ENCODE results near the gene RPS5. TPM values are rescaled to one million over a fixed set of nuclear protein-coding genes. Genes with fewer than 3 reads are reported as not detected.

The RPS5 gene
- total and polyA plus RNA-seq, 9 of the 15 experiments (the other 6 are each of a cell fraction or from before 2014, with no cell fraction given), result 1,228 to 3,570 (median 2,484) TPM

DNA sequence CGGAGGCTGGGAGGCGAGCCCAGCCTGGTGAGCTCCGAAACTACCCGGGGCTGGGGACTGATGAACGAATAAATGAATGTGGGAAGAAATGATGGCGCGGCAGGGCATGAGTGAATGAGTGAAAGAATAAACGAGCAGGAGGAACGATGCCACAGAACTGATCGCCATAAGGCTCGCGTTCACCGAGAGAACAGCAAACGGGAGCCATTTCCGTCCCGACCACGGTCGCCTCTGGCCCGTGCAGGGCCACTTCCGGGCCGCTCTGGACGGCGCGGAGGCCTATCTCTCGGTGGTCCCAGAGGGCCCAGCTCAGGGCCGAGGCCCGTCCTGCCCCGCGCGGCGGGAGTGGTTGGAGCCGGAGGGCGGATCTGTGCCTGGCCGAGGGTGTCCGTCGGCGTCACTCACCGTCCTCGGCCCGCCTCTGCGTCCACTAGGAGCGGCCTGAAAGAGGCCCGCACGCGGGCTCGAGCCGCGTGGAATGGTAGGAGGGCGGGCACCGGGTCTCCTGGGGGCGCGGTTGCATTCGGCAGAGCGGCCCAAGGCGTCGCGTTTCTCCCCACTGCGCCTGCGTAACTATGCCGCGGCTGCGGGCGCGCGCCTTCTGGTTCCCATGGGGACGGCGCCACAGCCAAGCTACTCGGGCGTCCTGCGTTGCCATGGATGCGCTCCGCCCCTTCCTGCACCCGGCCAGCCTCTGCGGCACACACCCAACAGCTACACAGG lies 24.6 kb upstream of the RPS5 start, which contains the start of gene ZNF497 (continued):
- TF ChIP-seq ZNF76 (CRISPR knock-in tag; IDR thresholded peaks at IDR 0.05; ENCODE audit: borderline replicate concordance) (no peak; the same call in 1 of the 2 replicates), POLR2B (IDR thresholded peaks at IDR 0.05; ENCODE audit: low read depth, partially characterized antibody) (peak; percentile 91), FOXK1 (CRISPR knock-in tag; IDR thresholded peaks at IDR 0.05; ENCODE audit: borderline replicate concordance) (no peak), BCL6 (CRISPR knock-in tag; IDR thresholded peaks at IDR 0.05) (no peak), ZNF124 (CRISPR knock-in tag; IDR thresholded peaks at IDR 0.05) (no peak), ESRRB (CRISPR knock-in tag; IDR thresholded peaks at IDR 0.05; ENCODE audit: borderline replicate concordance) (no peak), EP400 (IDR thresholded peaks at IDR 0.05) (peak; percentile 96), SUPT5H (IDR thresholded peaks at IDR 0.05) (peak; percentile 94), NELFE (IDR thresholded peaks at IDR 0.05; ENCODE audit: insufficient read depth, insufficient read length) (no peak), PTRF (tag; IDR thresholded peaks at IDR 0.05) (no peak), ZKSCAN3 (CRISPR knock-in tag; IDR thresholded peaks at IDR 0.05) (no peak), ZNF785 (CRISPR knock-in tag; IDR thresholded peaks at IDR 0.05) (no peak), ZNF184 (CRISPR knock-in tag; IDR thresholded peaks at IDR 0.05) (no peak), KAT8 (IDR thresholded peaks at IDR 0.05; ENCODE audit: low read depth) (peak; percentile 28; the same call in 1 of the 2 replicates)
- TF ChIP-seq, protein P1, sequence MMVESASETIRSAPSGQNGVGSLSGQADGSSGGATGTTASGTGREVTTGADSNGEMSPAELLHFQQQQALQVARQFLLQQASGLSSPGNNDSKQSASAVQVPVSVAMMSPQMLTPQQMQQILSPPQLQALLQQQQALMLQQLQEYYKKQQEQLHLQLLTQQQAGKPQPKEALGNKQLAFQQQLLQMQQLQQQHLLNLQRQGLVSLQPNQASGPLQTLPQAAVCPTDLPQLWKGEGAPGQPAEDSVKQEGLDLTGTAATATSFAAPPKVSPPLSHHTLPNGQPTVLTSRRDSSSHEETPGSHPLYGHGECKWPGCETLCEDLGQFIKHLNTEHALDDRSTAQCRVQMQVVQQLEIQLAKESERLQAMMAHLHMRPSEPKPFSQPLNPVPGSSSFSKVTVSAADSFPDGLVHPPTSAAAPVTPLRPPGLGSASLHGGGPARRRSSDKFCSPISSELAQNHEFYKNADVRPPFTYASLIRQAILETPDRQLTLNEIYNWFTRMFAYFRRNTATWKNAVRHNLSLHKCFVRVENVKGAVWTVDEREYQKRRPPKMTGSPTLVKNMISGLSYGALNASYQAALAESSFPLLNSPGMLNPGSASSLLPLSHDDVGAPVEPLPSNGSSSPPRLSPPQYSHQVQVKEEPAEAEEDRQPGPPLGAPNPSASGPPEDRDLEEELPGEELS (CRISPR knock-in tag; IDR thresholded peaks at IDR 0.05; ENCODE audit: borderline replicate concordance), result peak; percentile 32; the same call in 1 of the 2 replicates
- TF ChIP-seq, protein P2, sequence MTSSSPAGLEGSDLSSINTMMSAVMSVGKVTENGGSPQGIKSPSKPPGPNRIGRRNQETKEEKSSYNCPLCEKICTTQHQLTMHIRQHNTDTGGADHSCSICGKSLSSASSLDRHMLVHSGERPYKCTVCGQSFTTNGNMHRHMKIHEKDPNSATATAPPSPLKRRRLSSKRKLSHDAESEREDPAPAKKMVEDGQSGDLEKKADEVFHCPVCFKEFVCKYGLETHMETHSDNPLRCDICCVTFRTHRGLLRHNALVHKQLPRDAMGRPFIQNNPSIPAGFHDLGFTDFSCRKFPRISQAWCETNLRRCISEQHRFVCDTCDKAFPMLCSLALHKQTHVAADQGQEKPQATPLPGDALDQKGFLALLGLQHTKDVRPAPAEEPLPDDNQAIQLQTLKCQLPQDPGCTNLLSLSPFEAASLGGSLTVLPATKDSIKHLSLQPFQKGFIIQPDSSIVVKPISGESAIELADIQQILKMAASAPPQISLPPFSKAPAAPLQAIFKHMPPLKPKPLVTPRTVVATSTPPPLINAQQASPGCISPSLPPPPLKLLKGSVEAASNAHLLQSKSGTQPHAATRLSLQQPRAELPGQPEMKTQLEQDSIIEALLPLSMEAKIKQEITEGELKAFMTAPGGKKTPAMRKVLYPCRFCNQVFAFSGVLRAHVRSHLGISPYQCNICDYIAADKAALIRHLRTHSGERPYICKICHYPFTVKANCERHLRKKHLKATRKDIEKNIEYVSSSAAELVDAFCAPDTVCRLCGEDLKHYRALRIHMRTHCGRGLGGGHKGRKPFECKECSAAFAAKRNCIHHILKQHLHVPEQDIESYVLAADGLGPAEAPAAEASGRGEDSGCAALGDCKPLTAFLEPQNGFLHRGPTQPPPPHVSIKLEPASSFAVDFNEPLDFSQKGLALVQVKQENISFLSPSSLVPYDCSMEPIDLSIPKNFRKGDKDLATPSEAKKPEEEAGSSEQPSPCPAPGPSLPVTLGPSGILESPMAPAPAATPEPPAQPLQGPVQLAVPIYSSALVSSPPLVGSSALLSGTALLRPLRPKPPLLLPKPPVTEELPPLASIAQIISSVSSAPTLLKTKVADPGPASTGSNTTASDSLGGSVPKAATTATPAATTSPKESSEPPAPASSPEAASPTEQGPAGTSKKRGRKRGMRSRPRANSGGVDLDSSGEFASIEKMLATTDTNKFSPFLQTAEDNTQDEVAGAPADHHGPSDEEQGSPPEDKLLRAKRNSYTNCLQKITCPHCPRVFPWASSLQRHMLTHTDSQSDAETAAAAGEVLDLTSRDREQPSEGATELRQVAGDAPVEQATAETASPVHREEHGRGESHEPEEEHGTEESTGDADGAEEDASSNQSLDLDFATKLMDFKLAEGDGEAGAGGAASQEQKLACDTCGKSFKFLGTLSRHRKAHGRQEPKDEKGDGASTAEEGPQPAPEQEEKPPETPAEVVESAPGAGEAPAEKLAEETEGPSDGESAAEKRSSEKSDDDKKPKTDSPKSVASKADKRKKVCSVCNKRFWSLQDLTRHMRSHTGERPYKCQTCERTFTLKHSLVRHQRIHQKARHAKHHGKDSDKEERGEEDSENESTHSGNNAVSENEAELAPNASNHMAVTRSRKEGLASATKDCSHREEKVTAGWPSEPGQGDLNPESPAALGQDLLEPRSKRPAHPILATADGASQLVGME (CRISPR knock-in tag; IDR thresholded peaks at IDR 0.05), result no peak
- TF ChIP-seq, protein P3, sequence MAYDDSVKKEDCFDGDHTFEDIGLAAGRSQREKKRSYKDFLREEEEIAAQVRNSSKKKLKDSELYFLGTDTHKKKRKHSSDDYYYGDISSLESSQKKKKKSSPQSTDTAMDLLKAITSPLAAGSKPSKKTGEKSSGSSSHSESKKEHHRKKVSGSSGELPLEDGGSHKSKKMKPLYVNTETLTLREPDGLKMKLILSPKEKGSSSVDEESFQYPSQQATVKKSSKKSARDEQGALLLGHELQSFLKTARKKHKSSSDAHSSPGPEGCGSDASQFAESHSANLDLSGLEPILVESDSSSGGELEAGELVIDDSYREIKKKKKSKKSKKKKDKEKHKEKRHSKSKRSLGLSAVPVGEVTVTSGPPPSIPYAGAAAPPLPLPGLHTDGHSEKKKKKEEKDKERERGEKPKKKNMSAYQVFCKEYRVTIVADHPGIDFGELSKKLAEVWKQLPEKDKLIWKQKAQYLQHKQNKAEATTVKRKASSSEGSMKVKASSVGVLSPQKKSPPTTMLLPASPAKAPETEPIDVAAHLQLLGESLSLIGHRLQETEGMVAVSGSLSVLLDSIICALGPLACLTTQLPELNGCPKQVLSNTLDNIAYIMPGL (CRISPR knock-in tag; IDR thresholded peaks at IDR 0.05), result no peak
